Gastroesophageal sphincter (tissue), 4 donors: ENCODE measurements around the gene ZNF320. TPM values are rescaled to one million over a fixed set of nuclear protein-coding genes. Genes with fewer than 3 reads are reported as not detected.
"Not testable (repeated sequence)": the region's sequence is repeated elsewhere in the genome, so short reads cannot be mapped to it uniquely, and the experiment has no call there.

Experiments
- ATAC-seq: fragments of 150-250 bp; one replicate; pipeline ENCODE4 v1.9.1; 2016; ENCODE audit warnings: mild to moderate bottlenecking, moderate library complexity
- H3K27ac ChIP-seq, 4 donors: fragments of 200-600 bp; sonication (generic) in 3 of 4; 1 replicate in 3 of 4; 2 replicates in 1 of 4; pipeline ENCODE4 v1.5.1; 2016 to 2019
- H3K27me3 ChIP-seq: fragments of 200-600 bp; sonication (generic); one replicate; pipeline ENCODE4 v1.5.1; 2019
- H3K36me3 ChIP-seq, 2 donors: fragments of 200-600 bp; sonication (generic); one replicate each; pipeline ENCODE4 v1.5.1; 2019; ENCODE audit warnings: control low read depth in 1 of 2
- H3K4me1 ChIP-seq, 3 donors: fragments of 200-600 bp; sonication (generic); 1 replicate in 2 of 3; 2 replicates in 1 of 3; pipeline ENCODE4 v1.5.1; 2016 to 2019; ENCODE audit warnings: control low read depth in 2 of 3
- H3K4me3 ChIP-seq, 2 donors: fragments of 200-600 bp; sonication (generic); one replicate each; pipeline ENCODE4 v1.5.1; 2019; ENCODE audit warnings: mild to moderate bottlenecking in 1 of 2, moderate library complexity in 1 of 2
- H3K9me3 ChIP-seq, 3 donors: fragments of 200-600 bp; sonication (generic); one replicate each; pipeline ENCODE4 v1.5.1; 2017 to 2019; ENCODE audit warnings: control low read depth in 2 of 3
- CTCF ChIP-seq, 4 experiments: fragments of 200-600 bp in 2 of 4; fragments of 450-650 bp in 2 of 4; sonication (generic) in 1 of 4; IDR thresholded peaks; one replicate each; pipeline ENCODE4 v1.5.1; 2017 to 2019; ENCODE audit warnings: antibody characterized with exemption in 4 of 4, mild to moderate bottlenecking in 2 of 4, moderate library complexity in 2 of 4
- EP300 ChIP-seq: sonication (generic); formaldehyde crosslinking; IDR thresholded peaks from one replicate; pipeline ENCODE4 v1.6.1; 2017; ENCODE audit warnings: antibody characterized with exemption, mild to moderate bottlenecking
- POLR2A ChIP-seq, 2 donors: fragments of 450-650 bp; IDR thresholded peaks; one replicate each; pipeline ENCODE4 v1.6.1; 2017; ENCODE audit warnings: antibody characterized with exemption in 2 of 2, mild to moderate bottlenecking in 2 of 2, moderate library complexity in 1 of 2
- POLR2AphosphoS5 ChIP-seq: sonication (generic); formaldehyde crosslinking; IDR thresholded peaks from one replicate; pipeline ENCODE4 v1.6.1; 2017; ENCODE audit warnings: antibody characterized with exemption
- WGBS, 2 donors: methylation state at CpG; one replicate each; pipeline ENCODE4 v1.1.5; 2018; ENCODE audit warnings: low coverage in 1 of 2; 5-methylcytosine and 5-hydroxymethylcytosine counted together
- total RNA-seq, 4 donors: library from RNA; depleted of rRNA; stranded (reverse); fragments of >200 nt; gene quantifications; one replicate each; pipeline ENCODE4 v1.1.0, GENCODE V29; 2016

ZNF320 gene
- total RNA-seq, 4 donors from 2014 or later = 8.4 to 16.2 (median 12.1) TPM

- ATAC-seq = peak; percentile 67
- peak overlapping the region in 3 of 4 donors; percentile 79 to 91 (median 86) for H3K27ac ChIP-seq
These were observed 26.6 kb upstream of the ZNF320 start for GRCh38 chr19:52923778-52924593.

GRCh38 chr19:52922841-52923777 is 25.7 kb upstream of the ZNF320 start, which contains the start of gene ZNF888:
Gene ZNF888, minus strand, starts transcription at chr19:52923428. Its CDS starts 5,555 bp downstream, at chr19:52917873.
- Histone ChIP-seq H3K9me3 (no peaks in the 10 kb centered on the region), H3K36me3 (peaks cover 0 to 9% of the 10 kb centered on the region in 2 donors), H3K4me1 (peaks cover 0 to 24% (median 3%) of the 10 kb centered on the region in 3 donors), H3K4me3 (peak within 1 kb of the TSS; percentile 58 to 70), H3K27me3 (no peaks in the 10 kb centered on the region), H3K27ac (peak within 1 kb of the TSS; percentile 69 to 91 (median 82))
- peak; percentile 52 for TF ChIP-seq POLR2AphosphoS5
- no peak for TF ChIP-seq CTCF (IDR thresholded peaks at IDR 0.05)
- TF ChIP-seq POLR2A (IDR thresholded peaks at IDR 0.05) = peak; percentile 23 to 57
- peak; percentile 99 for ATAC-seq
- WGBS, 2 donors = 3 to 8% methylated on average over 7 to 27 of the region's 55 CpGs

More at GRCh38 chr19:52923778-52924593, 26.6 kb upstream of the ZNF320 start:
- H3K4me1 ChIP-seq = peaks cover 0 to 24% (median 3%) of the 10 kb centered on the region in 3 donors
- H3K36me3 ChIP-seq = peaks cover 0 to 16% of the 10 kb centered on the region in 2 donors
- no peaks in the 10 kb centered on the region for H3K9me3 ChIP-seq
- H3K4me3 ChIP-seq = peak overlapping the region; percentile 58 to 70
- no peaks in the 10 kb centered on the region for H3K27me3 ChIP-seq
- TF ChIP-seq EP300 = no peak
- TF ChIP-seq CTCF (IDR thresholded peaks at IDR 0.05) = no peak
- TF ChIP-seq POLR2A (IDR thresholded peaks at IDR 0.05) = no peak
- no peak for TF ChIP-seq POLR2AphosphoS5
- WGBS, 2 donors = 33 to 77% methylated on average over 5 to 11 of the region's 18 CpGs

GRCh38 chr19:52917531-52917930 is 20.1 kb upstream of the ZNF320 start:
- Histone ChIP-seq H3K9me3 (no peaks in the 10 kb centered on the region), H3K27me3 (no peaks in the 10 kb centered on the region), H3K27ac (no peak overlapping the region), H3K4me3 (no peak overlapping the region), H3K36me3 (peaks cover 0 to 54% of the 10 kb centered on the region in 2 donors), H3K4me1 (peaks cover 0 to 9% (median 3%) of the 10 kb centered on the region in 3 donors)
- TF ChIP-seq EP300 = no peak
- no peak for TF ChIP-seq CTCF (IDR thresholded peaks at IDR 0.05)
- no peak for TF ChIP-seq POLR2AphosphoS5
- ATAC-seq = no peak
- 80 to 97% methylated on average over 2 to 5 of the region's 5 CpGs for WGBS, 2 donors

GRCh38 chr19:52910648-52911047 is 13.2 kb upstream of the ZNF320 start:
- H3K4me1 ChIP-seq = no peaks in the 10 kb centered on the region
- no peak for TF ChIP-seq EP300
- no peak for TF ChIP-seq CTCF (IDR thresholded peaks at IDR 0.05)
- TF ChIP-seq POLR2A (IDR thresholded peaks at IDR 0.05) = no peak
- TF ChIP-seq POLR2AphosphoS5 = no peak
- WGBS, 2 donors = 100% methylated on average over 1 of the region's 1 CpG; no CpG with 5 or more reads in 1 of the 2 donors
- no peak overlapping the region for H3K4me3 ChIP-seq
- no peak overlapping the region for H3K27ac ChIP-seq
- no peaks in the 10 kb centered on the region for H3K27me3 ChIP-seq
- no peak for ATAC-seq
- H3K9me3 ChIP-seq = no peaks in the 10 kb centered on the region
- peaks cover 0 to 84% of the 10 kb centered on the region in 2 donors for H3K36me3 ChIP-seq

GRCh38 chr19:52904052-52904780 is 6.8 kb upstream of the ZNF320 start:
- H3K27ac ChIP-seq = not testable (repeated sequence)

More at GRCh38 chr19:52904052-52904780, 6.8 kb upstream of the ZNF320 start:
- ATAC-seq, H3K9me3 ChIP-seq, H3K4me3 ChIP-seq, H3K4me1 ChIP-seq, H3K27me3 ChIP-seq: not testable (repeated sequence)
- H3K36me3 ChIP-seq = peaks cover 0 to 31% of the 10 kb centered on the region in 2 donors
- 92 to 95% methylated on average over 7 of the region's 16 CpGs for WGBS, 2 donors
